K562 (cell line): ENCODE results near the gene KPNA4. TPM values are rescaled to one million over a fixed set of nuclear protein-coding genes. Genes with fewer than 3 reads are reported as not detected.

ENCODE experiments used
- ATAC-seq: fragments of 200-7000 bp; cut with Tn5 transposase; 3 replicates; pipeline ENCODE4 v1.9.1; 2020; ENCODE audit warnings: moderate library complexity
- BruUV-seq: library from RNA; stranded (reverse); fragments of 400-500 nt; replicated peaks from 2 replicates; lab custom pipeline; 2021; lab: Mats Ljungman, UMichigan
- CTCF ChIA-PET: fragments of 300-600 bp; formaldehyde crosslinking; extraction: SDS; loops from one replicate; lab custom pipeline; 2021; ENCODE audit warnings: low intra/inter-chr PET ratio; lab: Yijun Ruan, JAX
- POLR2A ChIA-PET: fragments of 300-600, 350-650 bp; sonication (Branson Sonifier 250); formaldehyde crosslinking; extraction: SDS; loops from one replicate; lab custom pipeline; 2021; ENCODE audit warnings: antibody characterized with exemption, inconsistent platforms; lab: Yijun Ruan, JAX
- DNase-seq, 4 experiments: peaks; one replicate each; pipeline versions ENCODE4 v3.0.0 to v3.0.0-alpha.2; 2011 to 2018; ENCODE audit warnings: low spot score in 3 of 4, mixed read lengths in 3 of 4; ENCODE audit errors: extremely low read depth in 1 of 4
- FAIRE-seq: peaks from 2 replicates; lab custom pipeline; 2011; peaks lifted over from hg19 to GRCh38; lab: Jason Lieb, UNC
- H2AFZ ChIP-seq: 2 replicates; pipeline ENCODE4 v1.6.0; 2011; ENCODE audit warnings: low read depth, low read length, control low read depth, inconsistent platforms
- H3K27ac ChIP-seq: fragments of 200-600 bp; 3 replicates; pipeline ENCODE4 v1.8.0; 2011; ENCODE audit warnings: low read depth, mild to moderate bottlenecking, control low read depth, inconsistent platforms, low read length, moderate library complexity, mixed read lengths; ENCODE audit errors: extremely low read depth
- H3K27me3 ChIP-seq, 2 experiments: fragments of 300-600 bp in 1 of 2; 2 replicates in 1 of 2; 3 replicates in 1 of 2; pipeline versions ENCODE4 v1.6.0 to v1.8.0; 2011; ENCODE audit warnings: inconsistent platforms in 2 of 2, low read length in 2 of 2, mild to moderate bottlenecking in 1 of 2, mixed read lengths in 1 of 2, moderate library complexity in 1 of 2; ENCODE audit not compliant: control insufficient read depth in 2 of 2, insufficient read depth in 2 of 2
- H3K36me3 ChIP-seq: fragments of 300-600 bp; 3 replicates; pipeline ENCODE4 v1.8.0; 2011; ENCODE audit warnings: mild to moderate bottlenecking, low read length, inconsistent platforms; ENCODE audit not compliant: control insufficient read depth, insufficient read depth
- H3K4me1 ChIP-seq, 2 experiments: fragments of 200-600 bp in 1 of 2; replicated peaks in 1 of 2; 2 replicates in 1 of 2; 3 replicates in 1 of 2; pipeline versions ENCODE4 v1.5.1 to v1.8.0; 2011; ENCODE audit warnings: inconsistent platforms in 2 of 2, low read length in 2 of 2, mild to moderate bottlenecking in 1 of 2, mixed read lengths in 1 of 2, moderate library complexity in 1 of 2; ENCODE audit not compliant: control insufficient read depth in 2 of 2, insufficient read depth in 2 of 2
- H3K4me2 ChIP-seq: 2 replicates; pipeline ENCODE4 v1.6.1; 2011; ENCODE audit warnings: low read length, control low read depth, inconsistent platforms, mixed read lengths; ENCODE audit not compliant: insufficient read depth
- H3K4me3 ChIP-seq: fragments of 200-600 bp; sonication (generic), shearing (Covaris generic); 2 replicates; pipeline ENCODE4 v1.5.1; 2016; ENCODE audit warnings: control low read depth, inconsistent platforms
- H3K79me2 ChIP-seq: fragments of 200-600 bp; 3 replicates; pipeline ENCODE4 v1.8.0; 2011; ENCODE audit warnings: low read length, inconsistent platforms; ENCODE audit not compliant: control insufficient read depth, insufficient read depth
- H3K9ac ChIP-seq, 2 experiments: 2 replicates each; pipeline versions ENCODE4 v1.6.0 to v1.6.1; 2011; ENCODE audit warnings: low read depth in 2 of 2, low read length in 2 of 2, control low read depth in 1 of 2, inconsistent platforms in 1 of 2, mild to moderate bottlenecking in 1 of 2, mixed read lengths in 1 of 2; ENCODE audit not compliant: insufficient read depth in 1 of 2
- H3K9me1 ChIP-seq: one replicate; pipeline ENCODE4 v1.6.0; 2011; ENCODE audit warnings: inconsistent platforms, mild to moderate bottlenecking, low read length, moderate library complexity; ENCODE audit not compliant: control insufficient read depth, insufficient read depth
- H3K9me3 ChIP-seq: replicated peaks from 2 replicates; pipeline ENCODE4 v1.5.1; 2011; ENCODE audit warnings: low read depth, low read length, inconsistent platforms; ENCODE audit not compliant: control insufficient read depth, insufficient read depth
- H4K20me1 ChIP-seq: replicated peaks from 2 replicates; pipeline ENCODE4 v1.6.1; 2011; ENCODE audit warnings: low read length, inconsistent platforms, mixed read lengths; ENCODE audit not compliant: control insufficient read depth, insufficient read depth
- C11orf30 ChIP-seq: fragments of 450-650 bp; IDR thresholded peaks from 2 replicates; pipeline ENCODE4 v1.6.1; 2016; ENCODE audit warnings: low read depth, mild to moderate bottlenecking
- E2F6 ChIP-seq, 2 experiments: IDR thresholded peaks; 2 replicates each; pipeline ENCODE4 v1.6.1; 2011; ENCODE audit warnings: borderline replicate concordance in 1 of 2, control low read depth in 1 of 2, low read depth in 1 of 2, low read length in 1 of 2, mild to moderate bottlenecking in 1 of 2, mixed read lengths in 1 of 2, moderate library complexity in 1 of 2; ENCODE audit not compliant: insufficient read depth in 1 of 2, insufficient read length in 1 of 2, poor library complexity in 1 of 2, severe bottlenecking in 1 of 2; ENCODE audit errors: extremely low read depth in 1 of 2
- POLR2H ChIP-seq: IDR thresholded peaks from 2 replicates; pipeline ENCODE4 v1.6.1; 2016; ENCODE audit warnings: missing genetic modification characterization, low read depth, mild to moderate bottlenecking, control low read depth, missing compliant biosample characterization, moderate library complexity
- RUNX1 ChIP-seq: sonication (generic); IDR thresholded peaks from 2 replicates; pipeline ENCODE4 v1.6.1; 2016; ENCODE audit warnings: antibody characterized with exemption, low read depth
- TCF3 ChIP-seq: sonication (generic); formaldehyde crosslinking; IDR thresholded peaks from 2 replicates; pipeline ENCODE4 v1.4.0; 2020; ENCODE audit warnings: mild to moderate bottlenecking, missing genetic modification reagents
- TEAD2 ChIP-seq: fragments of 450-650 bp; IDR thresholded peaks from 2 replicates; pipeline ENCODE4 v1.6.1; 2016; ENCODE audit warnings: missing genetic modification characterization, control low read depth, missing compliant biosample characterization
- ZFPM2 ChIP-seq: fragments of 250-450 bp; sonication (Bioruptor Pico); IDR thresholded peaks from 2 replicates; pipeline ENCODE4 v1.5.1; 2022; ENCODE audit warnings: mild to moderate bottlenecking
- WGBS: fragments of 100-300 bp; shearing (Covaris generic); methylation state at CpG from one replicate; pipeline ENCODE4 v1.1.6; 2016; ENCODE audit warnings: low coverage, mixed read lengths; ENCODE audit not compliant: insufficient coverage; ENCODE audit errors: missing lambda C conversion rate; 5-methylcytosine and 5-hydroxymethylcytosine counted together
- in situ Hi-C: fragments of 300-500 bp; cut with MboI; formaldehyde crosslinking; loops from 4 replicates; pipeline ENCODE4 v1.15.0; 2018; ENCODE audit warnings: inconsistent platforms, mixed read lengths
- intact Hi-C: fragments of 100-400 bp; cut with micrococcal nuclease; formaldehyde crosslinking; loops from 2 replicates; pipeline ENCODE4 v1.14.2; 2022
- polyA plus RNA-seq, 8 experiments: library from polyadenylated mRNA; depleted of rRNA in 4 of 8; stranded (reverse) in 5 of 8; unstranded in 3 of 8; fragments of >200 nt; fragmentation: Nextera tagmentation in 2 of 8; fragmentation: Illumina TruSeq in 1 of 8; extraction: Ambion mirVana in 2 of 8; extraction: Trizol in 1 of 8; gene quantifications; 2 replicates each; pipeline versions ENCODE4 v1.2.1 to v1.2.3, GENCODE V29; 2011 to 2014; ENCODE audit warnings: inconsistent platforms in 1 of 8, missing spikeins in 1 of 8
- total RNA-seq, 7 experiments: library from RNA; depleted of rRNA in 6 of 7; stranded (reverse); fragments of >200 nt in 6 of 7; fragmentation: Illumina TruSeq in 2 of 7; extraction: Trizol in 2 of 7; gene quantifications; 2 replicates each; pipeline versions ENCODE4 v1.2.1 to v1.2.3, GENCODE V29; 2011 to 2021; ENCODE audit warnings: low replicate concordance in 1 of 7

KPNA4 gene
- total and polyA plus RNA-seq, 9 of the 15 experiments (the other 6 are each of a cell fraction or from before 2014, with no cell fraction given): 13.9 to 66.6 (median 34.5) TPM

GRCh38 chr3:160567774-160568173 is 2.4 kb upstream of the KPNA4 start:
- Histone ChIP-seq H3K27me3 (no peaks in the 10 kb centered on the region), H3K9ac (no peak overlapping the region), H3K9me3 (no peaks in the 10 kb centered on the region; the same call in 1 of the 2 replicates), H4K20me1 (0 out of 2 replicates have a peak, but pooled peaks cover 9% of the 10 kb centered on the region), H3K4me2 (no peak overlapping the region), H3K79me2 (peaks cover 40% of the 10 kb centered on the region), H3K9me1 (no peaks in the 10 kb centered on the region), H3K4me3 (no peak overlapping the region), H2AFZ (no peak overlapping the region), H3K36me3 (peaks cover 22% of the 10 kb centered on the region; the same call in 2 of the 3 replicates), H3K4me1 (peaks cover 13 to 14% of the 10 kb centered on the region in 2 experiments; a peak in 4 of 5 replicates), H3K27ac (no peak overlapping the region)
- CTCF ChIA-PET: no interaction called here
- WGBS: 100% methylated on average over 3 of the region's 3 CpGs
- FAIRE-seq (no peak), DNase-seq (no peak), ATAC-seq (no peak)
- in situ Hi-C loops (no loop called here), intact Hi-C loops (no loop called here)
- no TSS peak for BruUV-seq
- POLR2A ChIA-PET: no interaction called here
- TF ChIP-seq ZFPM2 (no peak), C11orf30 (no peak), TEAD2 (no peak), E2F6 (IDR thresholded peaks at IDR 0.05; ENCODE audit: borderline replicate concordance in 1 of 2, extremely low read depth in 1 of 2, insufficient read depth in 1 of 2, insufficient read length in 1 of 2, low read depth in 1 of 2, low read length in 1 of 2, poor library complexity in 1 of 2, severe bottlenecking in 1 of 2) (no peak), POLR2H (no peak), TCF3 (CRISPR knock-in tag) (no peak), RUNX1 (no peak)
